ENCODE results near the gene LRP1B. TPM values are rescaled to one million over a fixed set of nuclear protein-coding genes. Genes with fewer than 3 reads are reported as not detected.

The LRP1B gene
- total RNA-seq, 4 donors from 2014 or later, result 3.6 to 10.1 (median 6.1) TPM

DNA sequence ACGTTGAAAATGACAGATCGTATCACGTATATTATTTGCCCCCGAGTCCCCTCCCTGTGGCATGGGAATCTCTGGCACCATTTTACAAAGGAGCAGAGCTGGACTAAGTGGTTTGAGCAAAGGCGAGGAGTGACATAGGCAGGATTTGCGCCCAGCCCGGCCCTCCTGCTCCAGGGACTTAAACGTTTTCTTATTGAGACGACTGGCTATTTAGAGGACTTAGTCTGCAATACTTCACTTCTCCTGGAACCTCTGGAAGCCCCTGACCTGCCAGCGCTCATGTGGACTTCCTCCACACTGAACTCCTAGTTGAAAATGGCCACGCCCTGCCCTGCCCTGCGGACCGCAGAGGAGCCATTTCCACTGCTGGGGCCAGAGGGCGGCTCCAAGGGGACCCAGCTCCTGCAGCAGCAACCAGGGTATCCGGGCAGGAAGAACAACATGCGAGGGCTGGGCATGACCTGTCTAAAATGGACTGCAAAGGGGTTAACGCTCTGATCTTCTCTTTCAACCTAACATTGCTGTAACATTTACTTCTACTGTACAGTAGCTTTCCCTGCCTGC is 690.7 kb downstream of the LRP1B start:
- no peak for DNase-seq (ENCODE audit: low spot score)
- ATAC-seq (ENCODE audit: low FRiP score), result no peak
- no peak for TF ChIP-seq CTCF (IDR thresholded peaks at IDR 0.05)

DNA sequence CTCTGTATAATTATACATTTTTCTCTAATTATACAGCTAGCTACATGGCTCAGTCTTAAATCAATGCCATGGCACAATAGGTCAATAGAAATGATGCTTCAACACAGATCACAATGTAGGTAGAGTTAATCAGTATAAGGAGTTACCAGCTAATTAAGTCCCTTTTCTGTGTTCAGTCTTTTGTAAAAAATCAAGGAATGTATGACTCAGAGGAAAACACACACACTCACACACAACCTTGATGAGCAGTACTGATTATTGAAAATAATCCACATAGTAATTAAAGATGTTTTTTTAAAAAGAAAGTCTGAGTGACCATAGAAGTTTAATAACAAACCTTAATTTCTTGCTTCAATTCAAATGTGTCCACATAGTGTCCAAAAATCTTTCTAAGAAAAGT is 691.3 kb downstream of the LRP1B start:
- ATAC-seq (ENCODE audit: low FRiP score) (no peak), DNase-seq (ENCODE audit: low spot score) (no peak)
- no peak for TF ChIP-seq CTCF (IDR thresholded peaks at IDR 0.05)

DNA sequence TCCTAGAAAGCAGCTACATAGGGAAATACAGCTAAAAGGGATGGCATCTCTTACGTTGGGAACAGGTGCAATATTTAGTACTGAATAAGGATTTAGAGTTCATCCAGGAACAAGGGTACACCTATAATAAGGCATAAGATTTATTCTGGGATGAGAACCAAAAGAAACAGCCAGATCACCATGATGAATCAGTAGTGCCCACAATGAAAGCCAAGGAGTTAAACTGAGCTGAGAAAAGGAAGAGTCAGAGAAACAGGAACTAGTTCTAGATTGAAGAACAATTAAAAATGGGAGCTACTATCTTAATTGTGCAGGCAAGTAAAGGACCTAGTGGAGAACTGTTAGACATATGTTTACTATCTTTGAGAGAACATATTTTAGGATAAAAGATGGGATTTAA is 692.3 kb downstream of the LRP1B start:
- ATAC-seq (ENCODE audit: low FRiP score), result no peak
- TF ChIP-seq CTCF (IDR thresholded peaks at IDR 0.05), result no peak
- no peak for DNase-seq (ENCODE audit: low spot score)

- ATAC-seq (ENCODE audit: low FRiP score) (no peak), DNase-seq (ENCODE audit: low spot score) (no peak)
- TF ChIP-seq CTCF (IDR thresholded peaks at IDR 0.05), result no peak
These were observed 693.3 kb downstream of the LRP1B start for GRCh38 chr2:141437521-141437920.

DNA sequence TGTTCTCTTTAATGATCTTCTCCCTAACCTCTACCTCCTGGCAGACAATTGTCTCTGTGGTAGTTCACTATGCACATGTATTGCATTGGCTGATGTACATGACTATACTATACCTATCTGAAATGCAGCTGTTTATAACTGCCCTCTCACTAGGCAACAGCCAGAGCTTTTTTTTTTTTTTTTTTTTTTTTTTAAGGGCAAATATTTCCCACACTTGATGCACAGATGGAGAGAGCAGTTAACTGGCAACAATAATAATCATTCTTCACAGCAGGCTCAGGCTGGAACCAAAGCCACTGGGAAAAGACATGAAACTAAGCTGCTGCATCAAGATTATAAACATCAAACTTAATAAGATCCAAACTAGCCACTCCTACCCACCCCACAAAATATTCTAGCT is 707.7 kb downstream of the LRP1B start:
- DNase-seq (ENCODE audit: low spot score) (no peak), ATAC-seq (ENCODE audit: low FRiP score) (no peak)
- TF ChIP-seq CTCF (IDR thresholded peaks at IDR 0.05), result no peak

- no peak for TF ChIP-seq CTCF (IDR thresholded peaks at IDR 0.05)
- ATAC-seq (ENCODE audit: low FRiP score) (no peak), DNase-seq (ENCODE audit: low spot score) (no peak)
These were observed 713.5 kb downstream of the LRP1B start for GRCh38 chr2:141417246-141417797.

DNA sequence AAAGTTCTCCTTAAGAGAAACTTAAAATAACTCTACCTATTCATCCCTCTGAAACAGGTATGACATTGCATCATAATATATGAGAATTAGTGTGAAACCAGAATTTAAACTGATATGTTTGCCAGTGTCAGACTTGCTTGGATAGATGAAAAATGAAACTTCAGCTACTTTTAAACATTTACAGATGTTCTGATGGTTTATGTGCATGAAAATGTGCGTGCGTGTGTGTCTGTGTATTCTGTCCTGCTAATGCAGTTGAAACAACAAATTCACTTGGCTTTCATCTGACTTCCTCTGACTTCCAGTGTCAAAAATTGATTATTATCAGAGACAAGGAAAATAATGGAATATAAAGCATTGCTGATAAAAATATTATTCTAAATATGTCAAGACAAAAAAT is 719.4 kb downstream of the LRP1B start:
- TF ChIP-seq CTCF (IDR thresholded peaks at IDR 0.05), result no peak
- no peak for DNase-seq (ENCODE audit: low spot score)
- ATAC-seq (ENCODE audit: low FRiP score), result no peak

Data from omental fat pad (tissue), 4 donors.